ENCODE data around the gene ZNF563.
A peak's percentile ranks its signal among the peaks of the same experiment; 100 is the strongest.
"Not testable (repeated sequence)": the region's sequence is repeated elsewhere in the genome, so short reads cannot be mapped to it uniquely, and the experiment has no call there.

The ZNF563 gene

DNA sequence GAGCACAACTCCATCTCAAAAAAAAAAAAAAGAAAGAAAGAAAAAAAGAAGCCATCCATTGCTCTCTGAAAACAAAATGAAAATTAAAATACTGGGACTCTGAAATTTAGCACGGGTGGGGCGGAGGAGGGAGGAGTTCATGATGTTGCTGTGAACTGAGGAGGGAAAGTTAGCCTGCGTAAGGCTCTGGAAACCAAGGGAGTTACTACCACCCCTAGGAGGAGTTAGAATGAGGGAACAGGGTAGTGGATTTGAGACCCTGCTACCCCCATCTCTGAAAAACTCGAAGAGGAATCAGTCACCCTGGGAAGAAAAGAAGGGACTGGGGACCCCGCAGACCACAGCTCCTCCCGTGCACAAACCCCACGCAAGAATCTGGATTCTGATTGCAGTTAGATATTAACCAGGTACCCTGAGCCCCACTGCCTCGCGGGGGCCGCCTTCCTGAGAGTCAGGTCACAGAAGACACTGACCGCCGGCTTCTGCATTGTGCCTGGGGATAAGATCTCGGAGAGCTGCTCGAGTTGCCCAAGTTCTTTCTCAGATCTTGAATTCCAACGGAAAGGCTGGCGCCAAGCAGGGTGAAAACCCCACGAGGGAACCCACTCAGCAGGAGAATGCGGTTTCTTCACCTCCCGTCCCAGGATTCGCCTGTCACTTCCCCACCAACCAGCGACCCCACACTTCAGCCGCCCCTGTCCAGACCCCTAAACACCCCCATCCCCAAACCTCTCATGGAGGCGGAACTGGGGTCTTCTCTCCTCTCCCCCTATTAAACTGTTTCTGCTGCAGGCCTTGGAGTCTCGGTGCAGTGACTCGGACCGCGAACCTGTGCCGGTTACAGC is 31.2 kb upstream of the ZNF563 start:
- H3K36me3 ChIP-seq (replicated peaks) = no peaks in the 10 kb centered on the region
- H3K27me3 ChIP-seq (replicated peaks) = no peaks in the 10 kb centered on the region
- in situ Hi-C loops (cut with HindIII; ENCODE audit: low pct_ligation_motif_present, low sequenced_read_pairs) = no loop called here
- peak overlapping the region; percentile 74 for H3K4me3 ChIP-seq (ENCODE audit: low read depth, low read length)
- H3K27ac ChIP-seq = no peak overlapping the region
- peak; percentile 12 for DNase-seq
- TF ChIP-seq, protein P1, sequence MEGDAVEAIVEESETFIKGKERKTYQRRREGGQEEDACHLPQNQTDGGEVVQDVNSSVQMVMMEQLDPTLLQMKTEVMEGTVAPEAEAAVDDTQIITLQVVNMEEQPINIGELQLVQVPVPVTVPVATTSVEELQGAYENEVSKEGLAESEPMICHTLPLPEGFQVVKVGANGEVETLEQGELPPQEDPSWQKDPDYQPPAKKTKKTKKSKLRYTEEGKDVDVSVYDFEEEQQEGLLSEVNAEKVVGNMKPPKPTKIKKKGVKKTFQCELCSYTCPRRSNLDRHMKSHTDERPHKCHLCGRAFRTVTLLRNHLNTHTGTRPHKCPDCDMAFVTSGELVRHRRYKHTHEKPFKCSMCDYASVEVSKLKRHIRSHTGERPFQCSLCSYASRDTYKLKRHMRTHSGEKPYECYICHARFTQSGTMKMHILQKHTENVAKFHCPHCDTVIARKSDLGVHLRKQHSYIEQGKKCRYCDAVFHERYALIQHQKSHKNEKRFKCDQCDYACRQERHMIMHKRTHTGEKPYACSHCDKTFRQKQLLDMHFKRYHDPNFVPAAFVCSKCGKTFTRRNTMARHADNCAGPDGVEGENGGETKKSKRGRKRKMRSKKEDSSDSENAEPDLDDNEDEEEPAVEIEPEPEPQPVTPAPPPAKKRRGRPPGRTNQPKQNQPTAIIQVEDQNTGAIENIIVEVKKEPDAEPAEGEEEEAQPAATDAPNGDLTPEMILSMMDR (IDR thresholded peaks at IDR 0.05; ENCODE audit: low read depth, low read length, missing control alignments) = no peak

- DNase-seq; H3K36me3 ChIP-seq (replicated peaks); H3K4me3 ChIP-seq (ENCODE audit: low read depth, low read length); H3K27ac ChIP-seq; in situ Hi-C loops (cut with HindIII; ENCODE audit: low pct_ligation_motif_present, low sequenced_read_pairs); H3K27me3 ChIP-seq (replicated peaks): not testable (repeated sequence)
Measured at GRCh38 chr19:12362236-12362635, 28.8 kb upstream of the ZNF563 start.

DNA sequence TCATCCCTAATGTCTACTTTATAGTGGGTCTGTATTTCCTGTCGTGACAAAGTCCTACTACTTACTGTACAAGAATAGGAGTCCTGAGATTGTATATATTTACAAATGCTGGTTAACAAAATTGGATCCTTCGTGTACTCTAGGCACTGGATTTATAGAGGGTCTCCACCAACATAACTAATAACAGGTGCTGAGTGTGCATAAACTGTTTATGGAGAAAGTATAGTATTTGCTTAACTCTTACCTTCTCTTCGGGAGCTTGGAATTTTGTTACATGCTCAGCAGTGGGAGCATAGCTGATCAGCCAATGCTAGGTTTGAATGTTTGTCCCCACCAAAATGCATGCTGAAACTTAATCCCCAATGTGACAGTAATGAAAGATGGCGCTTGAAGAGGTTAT is 19.9 kb upstream of the ZNF563 start:
- no peak for DNase-seq
- in situ Hi-C loops (cut with HindIII; ENCODE audit: low pct_ligation_motif_present, low sequenced_read_pairs) = no loop called here
- no peaks in the 10 kb centered on the region for H3K27me3 ChIP-seq (replicated peaks)
- H3K27ac ChIP-seq = no peak overlapping the region
- H3K36me3 ChIP-seq (replicated peaks) = peaks cover 2% of the 10 kb centered on the region
- TF ChIP-seq, protein P1 (IDR thresholded peaks at IDR 0.05; ENCODE audit: low read depth, low read length, missing control alignments) = no peak
- no peak overlapping the region for H3K4me3 ChIP-seq (ENCODE audit: low read depth, low read length)

DNA sequence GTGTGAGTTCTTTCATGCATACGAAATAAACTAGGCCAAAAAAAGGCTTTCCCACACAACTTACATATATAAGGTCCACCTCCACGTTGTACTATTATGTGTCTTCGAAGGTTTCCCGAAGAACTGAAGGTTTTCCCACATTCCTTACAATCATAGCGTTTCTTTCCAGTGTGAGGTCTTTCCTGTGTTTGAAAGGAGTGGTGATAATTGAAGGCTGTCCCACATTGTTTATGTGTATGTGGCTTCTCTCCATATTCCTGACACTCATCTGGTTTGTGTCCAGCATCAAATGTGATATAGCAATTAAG is 17.4 kb upstream of the ZNF563 start:
- TF ChIP-seq, protein P1 (IDR thresholded peaks at IDR 0.05; ENCODE audit: low read depth, low read length, missing control alignments) = no peak
- no peak overlapping the region for H3K27ac ChIP-seq
- H3K4me3 ChIP-seq (ENCODE audit: low read depth, low read length) = no peak overlapping the region
- no peak for DNase-seq
- in situ Hi-C loops (cut with HindIII; ENCODE audit: low pct_ligation_motif_present, low sequenced_read_pairs) = no loop called here
- peaks cover 2% of the 10 kb centered on the region for H3K36me3 ChIP-seq (replicated peaks)
- H3K27me3 ChIP-seq (replicated peaks) = no peaks in the 10 kb centered on the region

DNA sequence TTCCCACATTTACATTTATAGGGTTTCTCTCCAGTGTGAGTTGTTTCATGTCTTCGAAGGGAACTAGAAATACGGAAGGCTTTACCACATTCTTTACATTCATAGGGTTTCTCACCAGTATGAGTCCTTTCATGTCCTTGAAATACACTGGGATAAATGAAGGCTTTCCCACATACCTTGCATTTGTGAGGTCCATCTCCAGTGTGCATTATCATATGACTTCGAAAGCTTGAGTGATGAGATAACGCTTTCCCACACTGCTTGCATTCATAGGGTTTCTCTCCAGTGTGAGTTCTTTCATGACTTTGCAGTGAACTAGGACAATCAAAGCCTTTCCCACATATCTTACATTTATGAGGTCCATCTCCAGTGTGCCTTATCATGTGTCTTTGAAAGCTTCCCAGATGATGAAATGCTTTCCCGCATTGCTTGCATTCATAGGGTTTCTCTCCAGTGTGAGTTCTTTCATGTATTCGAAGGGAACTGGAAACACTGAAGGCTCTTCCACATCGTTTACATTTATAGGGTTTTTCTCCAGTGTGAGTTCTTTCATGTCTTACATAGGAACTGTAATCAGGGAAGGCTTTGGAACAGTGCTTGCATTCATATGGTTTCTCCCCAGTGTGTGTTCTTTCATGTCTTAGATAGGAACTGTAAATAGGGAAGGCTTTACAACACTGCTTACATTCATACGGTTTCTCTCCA is 16.9 kb upstream of the ZNF563 start:
- H3K4me3 ChIP-seq (ENCODE audit: low read depth, low read length) = no peak overlapping the region
- H3K27ac ChIP-seq = no peak overlapping the region
- in situ Hi-C loops (cut with HindIII; ENCODE audit: low pct_ligation_motif_present, low sequenced_read_pairs) = no loop called here
- TF ChIP-seq, protein P1 (IDR thresholded peaks at IDR 0.05; ENCODE audit: low read depth, low read length, missing control alignments) = no peak
- no peak for DNase-seq
- peaks cover 2% of the 10 kb centered on the region for H3K36me3 ChIP-seq (replicated peaks)
- no peaks in the 10 kb centered on the region for H3K27me3 ChIP-seq (replicated peaks)

DNA sequence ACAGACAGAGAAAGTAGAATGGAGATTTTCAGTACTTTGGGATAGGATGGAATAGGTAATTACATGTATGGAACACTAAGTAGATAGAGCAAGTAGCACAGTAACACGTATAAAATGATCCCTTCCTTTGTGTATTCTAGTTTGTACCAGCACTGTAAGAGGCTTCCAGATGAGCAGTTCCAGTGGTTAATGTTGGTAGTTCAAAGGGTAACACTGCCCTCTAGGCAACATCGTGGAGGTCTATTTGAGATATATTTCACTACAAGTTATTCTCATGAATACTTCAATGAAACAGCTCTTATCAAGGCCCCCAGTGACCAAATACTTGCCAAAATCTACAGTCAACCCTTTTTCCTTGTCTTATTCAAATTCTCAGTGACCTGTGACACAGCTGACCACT is 13.5 kb upstream of the ZNF563 start:
- H3K27me3 ChIP-seq (replicated peaks) = no peaks in the 10 kb centered on the region
- TF ChIP-seq, protein P1 (IDR thresholded peaks at IDR 0.05; ENCODE audit: low read depth, low read length, missing control alignments) = no peak
- DNase-seq = no peak
- no peak overlapping the region for H3K27ac ChIP-seq
- H3K36me3 ChIP-seq (replicated peaks) = peaks cover 2% of the 10 kb centered on the region
- no peak overlapping the region for H3K4me3 ChIP-seq (ENCODE audit: low read depth, low read length)
- in situ Hi-C loops (cut with HindIII; ENCODE audit: low pct_ligation_motif_present, low sequenced_read_pairs) = no loop called here

Data from brain microvascular endothelial cell (primary cell).